Peyer's patch (tissue), 4 donors: ENCODE data around the gene GALNT12. TPM values are rescaled to one million over a fixed set of nuclear protein-coding genes. Genes with fewer than 3 reads are reported as not detected.

Experiments used
- DNase-seq, 3 donors: peaks; one replicate each; pipeline ENCODE4 v3.0.0-alpha.2; 2017 to 2019
- H3K27ac ChIP-seq, 4 donors: fragments of 200-600 bp; sonication (generic); one replicate each; pipeline ENCODE4 v1.5.1; 2016 to 2019
- H3K27me3 ChIP-seq, 2 donors: fragments of 200-600 bp; sonication (generic); one replicate each; pipeline ENCODE4 v1.5.1; 2019
- H3K36me3 ChIP-seq, 3 donors: fragments of 200-600 bp; sonication (generic); one replicate each; pipeline ENCODE4 v1.5.1; 2016 to 2019
- H3K4me1 ChIP-seq, 4 donors: fragments of 200-600 bp; sonication (generic); one replicate each; pipeline ENCODE4 v1.5.1; 2016 to 2019
- H3K4me3 ChIP-seq, 4 donors: fragments of 200-600 bp; sonication (generic); 1 replicate in 3 of 4; 2 replicates in 1 of 4; pipeline ENCODE4 v1.5.1; 2016 to 2019; ENCODE audit warnings: mild to moderate bottlenecking in 1 of 4
- H3K9me3 ChIP-seq, 4 donors: fragments of 200-600 bp; sonication (generic); one replicate each; pipeline ENCODE4 v1.5.1; 2016 to 2019; ENCODE audit warnings: mild to moderate bottlenecking in 1 of 4
- CTCF ChIP-seq, 6 experiments: fragments of 450-650 bp in 4 of 6; fragments of 200-600 bp in 2 of 6; sonication (generic) in 1 of 6; IDR thresholded peaks; one replicate each; pipeline ENCODE4 v1.5.1; 2017 to 2019; ENCODE audit warnings: antibody characterized with exemption in 6 of 6, mild to moderate bottlenecking in 3 of 6, moderate library complexity in 1 of 6
- POLR2A ChIP-seq, 2 donors: fragments of 450-650 bp; IDR thresholded peaks; one replicate each; pipeline ENCODE4 v1.5.1; 2017; ENCODE audit warnings: antibody characterized with exemption in 2 of 2, mild to moderate bottlenecking in 2 of 2, moderate library complexity in 2 of 2
- total RNA-seq, 4 donors: library from RNA; depleted of rRNA; stranded (reverse); fragments of >200 nt; gene quantifications; one replicate each; pipeline ENCODE4 v1.1.0, GENCODE V29; 2016

The GALNT12 gene
- total RNA-seq, 4 donors from 2014 or later = 73.6 to 118 (median 93.0) TPM

DNA sequence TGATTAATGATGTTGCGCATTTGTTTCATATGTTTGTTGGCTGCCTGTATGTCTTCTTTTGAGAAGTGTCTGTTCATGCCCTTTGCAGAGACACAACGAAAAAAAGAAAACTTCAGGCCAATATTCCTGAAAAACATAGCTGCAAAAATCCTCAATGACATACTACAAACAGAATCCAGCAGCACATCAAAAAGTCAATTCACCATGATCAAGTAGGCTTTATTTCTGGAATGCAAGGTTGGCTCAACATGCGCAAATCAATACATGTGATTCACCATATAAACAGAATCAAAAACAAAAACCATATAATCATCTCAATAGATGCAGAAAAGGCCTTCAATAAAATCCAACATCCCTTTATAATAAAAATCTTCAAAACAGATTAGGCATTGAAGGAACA lies 9.2 kb upstream of the GALNT12 start:
- H3K4me1 ChIP-seq = peaks cover 0 to 15% (median 3%) of the 10 kb centered on the region in 4 donors
- DNase-seq = no peak
- TF ChIP-seq CTCF (IDR thresholded peaks at IDR 0.05) = no peak
- TF ChIP-seq POLR2A (IDR thresholded peaks at IDR 0.05) = no peak
- H3K9me3 ChIP-seq = no peaks in the 10 kb centered on the region
- no peaks in the 10 kb centered on the region for H3K27me3 ChIP-seq
- H3K4me3 ChIP-seq = no peak overlapping the region
- no peaks in the 10 kb centered on the region for H3K36me3 ChIP-seq
- H3K27ac ChIP-seq = no peak overlapping the region

DNA sequence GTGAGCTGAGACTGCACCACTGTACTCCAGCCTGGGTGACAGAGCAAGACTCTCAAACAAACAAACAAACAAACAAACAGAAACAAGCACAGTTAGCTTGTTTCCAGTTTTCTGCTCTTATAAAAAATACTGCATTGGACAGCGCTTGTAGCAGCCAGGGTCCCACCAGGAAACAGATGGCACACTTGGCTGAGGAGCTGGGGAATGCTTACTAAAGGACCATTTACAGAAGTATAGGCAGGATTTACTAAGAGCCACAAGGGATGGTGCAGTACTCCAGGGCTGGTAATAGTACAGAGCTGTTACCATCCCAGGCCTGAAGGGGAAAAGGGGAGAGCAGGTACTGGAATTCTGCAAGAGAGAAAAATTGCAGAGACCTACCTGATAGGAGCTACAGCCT lies 5.9 kb upstream of the GALNT12 start:
- no peak for DNase-seq
- no peak overlapping the region for H3K27ac ChIP-seq
- H3K4me1 ChIP-seq = peaks cover 0 to 24% (median 0%) of the 10 kb centered on the region in 4 donors
- no peaks in the 10 kb centered on the region for H3K9me3 ChIP-seq
- H3K36me3 ChIP-seq = no peaks in the 10 kb centered on the region
- H3K27me3 ChIP-seq = no peaks in the 10 kb centered on the region
- TF ChIP-seq POLR2A (IDR thresholded peaks at IDR 0.05) (no peak), CTCF (IDR thresholded peaks at IDR 0.05) (no peak)
- H3K4me3 ChIP-seq = no peak overlapping the region

GRCh38 chr9:98801969-98802371 lies 5.5 kb upstream of the GALNT12 start:
- no peak overlapping the region for H3K4me3 ChIP-seq

GRCh38 chr9:98804083-98804482 lies 3.4 kb upstream of the GALNT12 start:
- Histone ChIP-seq H3K27me3 (no peaks in the 10 kb centered on the region), H3K27ac (no peak overlapping the region), H3K9me3 (no peaks in the 10 kb centered on the region), H3K4me3 (no peak overlapping the region), H3K36me3 (no peaks in the 10 kb centered on the region), H3K4me1 (peaks cover 0 to 35% (median 4%) of the 10 kb centered on the region in 4 donors)
- TF ChIP-seq POLR2A (IDR thresholded peaks at IDR 0.05) (no peak), CTCF (IDR thresholded peaks at IDR 0.05) (peak in 1 of 6 experiments; percentile 9)
- no peak for DNase-seq

More at GRCh38 chr9:98801969-98802371, 5.5 kb upstream of the GALNT12 start:
- no peak for TF ChIP-seq CTCF (IDR thresholded peaks at IDR 0.05)
- H3K9me3 ChIP-seq = no peaks in the 10 kb centered on the region
- H3K36me3 ChIP-seq = no peaks in the 10 kb centered on the region
- peaks cover 0 to 26% (median 1%) of the 10 kb centered on the region in 4 donors for H3K4me1 ChIP-seq
- no peak overlapping the region for H3K27ac ChIP-seq
- DNase-seq = peak in 1 of 3 donors; percentile 44
- H3K27me3 ChIP-seq = no peaks in the 10 kb centered on the region

DNA sequence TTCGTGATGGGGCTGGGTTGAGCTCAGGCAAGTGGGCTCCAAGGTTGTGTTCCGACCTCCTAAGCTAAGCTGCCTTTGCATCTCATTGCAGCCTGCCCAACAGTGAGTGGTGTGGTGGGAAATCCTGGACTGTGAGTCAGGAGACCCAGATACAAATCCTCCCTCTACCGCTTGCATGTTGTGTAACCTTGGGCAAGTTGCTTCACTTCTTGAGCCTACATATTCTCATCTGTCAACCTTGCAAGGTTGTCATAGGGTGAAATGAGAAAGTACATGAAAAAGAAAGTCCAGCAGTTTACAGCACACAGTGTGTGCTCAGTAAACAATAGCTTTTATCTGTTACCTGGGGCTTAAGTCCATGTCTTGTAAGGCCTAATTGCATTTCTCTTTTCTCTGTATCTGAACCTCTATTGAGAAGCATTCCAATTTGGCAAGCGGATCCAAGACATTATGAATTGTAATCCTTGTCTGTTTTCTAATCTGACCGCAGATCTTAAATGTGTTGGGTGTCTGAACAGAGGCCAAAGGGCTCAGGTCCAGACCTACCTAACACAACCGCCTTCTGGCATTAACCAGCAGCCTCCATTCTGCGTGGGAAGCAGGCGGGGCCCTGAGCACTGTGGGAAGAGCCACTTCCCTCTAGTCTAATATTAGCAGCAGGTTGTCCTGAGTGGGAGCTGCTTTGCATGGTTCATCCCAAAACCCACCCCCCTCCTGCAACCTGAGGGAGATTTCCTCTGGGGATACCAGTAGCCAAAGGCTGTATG lies 1.8 kb upstream of the GALNT12 start:
- Histone ChIP-seq H3K4me3 (peak overlapping the region in 2 of 4 donors; percentile 5 to 18), H3K27ac (peak overlapping the region in 3 of 4 donors; percentile 8 to 87 (median 86)), H3K27me3 (no peaks in the 10 kb centered on the region), H3K4me1 (peaks cover 0 to 45% (median 4%) of the 10 kb centered on the region in 4 donors), H3K9me3 (no peaks in the 10 kb centered on the region), H3K36me3 (no peaks in the 10 kb centered on the region)
- no peak for TF ChIP-seq CTCF (IDR thresholded peaks at IDR 0.05)
- TF ChIP-seq POLR2A (IDR thresholded peaks at IDR 0.05) = peak in 1 of 2 donors; percentile 2
- peak in 1 of 3 donors; percentile 55 for DNase-seq
